AG09309 (cell line): ENCODE data around the gene LRRC70.

ENCODE experiments used
- DNase-seq: peaks from one replicate; pipeline ENCODE4 v3.0.0-alpha.2; 2010; ENCODE audit warnings: low read depth
- H3K4me3 ChIP-seq: 2 replicates; pipeline ENCODE4 v1.5.1; 2011; ENCODE audit warnings: mild to moderate bottlenecking, low read depth, low read length, moderate library complexity; ENCODE audit not compliant: control insufficient read depth
- TF ChIP-seq, protein P1 (sequence below): IDR thresholded peaks from 2 replicates; pipeline ENCODE4 v1.5.1; 2011; ENCODE audit warnings: mild to moderate bottlenecking, low read depth, low read length, inconsistent platforms; ENCODE audit not compliant: insufficient read depth, control insufficient read depth; ENCODE audit errors: missing control alignments

Gene LRRC70

DNA sequence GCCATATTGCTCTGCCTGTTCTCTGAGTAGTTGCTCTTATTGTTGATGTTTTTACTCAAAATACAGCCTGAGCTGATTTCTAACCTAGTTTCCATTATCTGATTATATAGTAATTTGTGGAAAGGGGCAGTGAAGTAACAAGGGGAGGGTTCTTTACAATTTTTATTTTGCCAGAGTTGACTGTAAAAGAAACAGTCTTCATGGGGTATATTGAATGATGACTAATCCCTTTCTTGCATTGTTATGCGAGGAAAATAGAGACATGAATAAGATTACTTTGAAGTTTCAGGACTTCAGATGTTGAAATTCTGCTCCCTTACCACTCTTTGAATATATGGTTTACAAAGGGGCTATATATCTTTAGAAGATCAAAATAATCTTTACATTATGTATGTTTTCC lies 9.1 kb upstream of the LRRC70 start:
- H3K4me3 ChIP-seq, result no peak overlapping the region
- TF ChIP-seq, protein P1, sequence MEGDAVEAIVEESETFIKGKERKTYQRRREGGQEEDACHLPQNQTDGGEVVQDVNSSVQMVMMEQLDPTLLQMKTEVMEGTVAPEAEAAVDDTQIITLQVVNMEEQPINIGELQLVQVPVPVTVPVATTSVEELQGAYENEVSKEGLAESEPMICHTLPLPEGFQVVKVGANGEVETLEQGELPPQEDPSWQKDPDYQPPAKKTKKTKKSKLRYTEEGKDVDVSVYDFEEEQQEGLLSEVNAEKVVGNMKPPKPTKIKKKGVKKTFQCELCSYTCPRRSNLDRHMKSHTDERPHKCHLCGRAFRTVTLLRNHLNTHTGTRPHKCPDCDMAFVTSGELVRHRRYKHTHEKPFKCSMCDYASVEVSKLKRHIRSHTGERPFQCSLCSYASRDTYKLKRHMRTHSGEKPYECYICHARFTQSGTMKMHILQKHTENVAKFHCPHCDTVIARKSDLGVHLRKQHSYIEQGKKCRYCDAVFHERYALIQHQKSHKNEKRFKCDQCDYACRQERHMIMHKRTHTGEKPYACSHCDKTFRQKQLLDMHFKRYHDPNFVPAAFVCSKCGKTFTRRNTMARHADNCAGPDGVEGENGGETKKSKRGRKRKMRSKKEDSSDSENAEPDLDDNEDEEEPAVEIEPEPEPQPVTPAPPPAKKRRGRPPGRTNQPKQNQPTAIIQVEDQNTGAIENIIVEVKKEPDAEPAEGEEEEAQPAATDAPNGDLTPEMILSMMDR, result no peak
- DNase-seq, result no peak

DNA sequence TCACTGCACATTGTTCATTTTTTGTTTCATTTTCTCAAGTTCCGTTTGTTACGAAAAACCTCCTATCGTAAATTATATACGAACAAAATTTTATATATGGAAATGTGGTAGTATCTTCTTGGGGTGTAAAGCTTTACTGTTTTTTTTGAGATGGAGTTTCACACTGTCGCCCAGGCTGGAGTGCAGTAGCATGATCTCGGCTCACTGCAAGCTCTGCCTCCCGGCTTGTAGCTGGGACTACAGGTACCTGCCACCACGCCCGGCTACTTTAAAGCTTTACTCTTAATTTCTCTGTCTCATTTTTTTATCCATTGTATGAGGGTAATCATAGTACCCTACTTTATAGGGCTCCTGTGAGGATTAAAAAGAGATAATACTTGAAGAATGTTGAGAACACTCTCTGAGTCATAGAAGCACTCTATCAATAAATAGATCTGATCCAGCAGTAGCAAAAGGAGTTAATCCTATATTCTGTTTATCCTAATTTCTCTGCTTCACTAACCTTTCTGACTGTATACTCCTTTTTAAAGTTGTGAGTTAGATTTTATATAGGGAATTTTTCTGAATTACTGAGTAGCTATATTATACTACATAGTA lies 5.6 kb upstream of the LRRC70 start:
- TF ChIP-seq, protein P1, result no peak
- DNase-seq, result no peak
- H3K4me3 ChIP-seq, result no peak overlapping the region

DNA sequence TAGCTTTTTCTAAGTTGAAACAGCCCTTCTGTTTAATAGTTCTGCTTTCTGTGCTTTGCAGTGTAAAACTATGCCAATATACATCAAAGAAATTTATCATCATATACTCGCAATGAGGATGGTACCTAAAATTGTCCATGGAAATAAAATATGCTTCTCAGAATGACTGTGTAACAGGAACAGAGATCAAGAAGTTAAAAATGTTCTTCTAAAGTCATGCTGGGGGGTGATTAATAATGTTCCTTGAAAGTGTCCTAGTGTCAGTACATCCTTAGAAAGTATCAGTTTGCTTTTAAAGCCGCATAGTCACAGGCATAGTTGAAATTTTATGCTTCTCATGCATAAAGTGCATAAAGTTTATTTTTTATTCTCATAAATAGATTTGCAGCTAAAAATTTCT lies 4.0 kb upstream of the LRRC70 start:
- TF ChIP-seq, protein P1, result no peak
- H3K4me3 ChIP-seq, result no peak overlapping the region
- no peak for DNase-seq

DNA sequence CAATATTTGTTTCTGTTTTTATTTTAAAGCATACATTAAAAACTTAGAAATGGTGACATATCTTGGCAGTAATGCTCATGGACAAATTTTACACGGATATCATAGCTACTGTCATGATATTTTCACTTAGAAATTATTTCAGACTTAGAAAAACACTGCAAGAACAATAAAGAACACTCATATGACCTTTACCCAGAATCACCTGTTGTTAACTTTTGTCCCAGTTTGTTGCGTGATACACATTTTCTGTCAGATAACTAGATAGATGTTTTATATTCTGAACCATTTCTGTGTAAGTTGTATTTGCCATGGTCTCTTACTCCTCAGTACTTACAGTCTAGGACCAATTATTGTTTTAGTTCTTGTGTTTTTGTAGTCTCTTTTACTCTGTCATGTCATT lies 3.6 kb upstream of the LRRC70 start:
- H3K4me3 ChIP-seq, result no peak overlapping the region
- DNase-seq, result no peak
- TF ChIP-seq, protein P1, result no peak

DNA sequence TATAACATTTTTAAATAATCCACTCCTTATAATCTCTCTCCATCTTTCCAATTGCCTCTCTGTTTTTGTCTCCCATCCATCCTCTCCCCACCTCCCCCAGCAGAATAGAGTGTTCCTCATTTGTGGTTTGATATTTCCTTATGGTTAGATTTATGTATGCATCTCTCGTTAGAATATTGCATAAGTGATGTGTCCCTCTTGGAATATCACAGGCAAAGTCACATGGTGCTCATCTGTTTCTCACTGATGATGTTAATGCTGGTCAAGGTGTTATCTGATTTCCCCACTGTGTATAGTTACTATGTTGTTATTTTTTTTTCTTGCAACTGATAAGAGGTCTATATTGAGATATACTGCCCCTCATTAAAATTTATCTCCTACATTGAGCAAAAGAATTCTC lies 3.1 kb upstream of the LRRC70 start:
- no peak overlapping the region for H3K4me3 ChIP-seq
- no peak for DNase-seq
- TF ChIP-seq, protein P1, result no peak

DNA sequence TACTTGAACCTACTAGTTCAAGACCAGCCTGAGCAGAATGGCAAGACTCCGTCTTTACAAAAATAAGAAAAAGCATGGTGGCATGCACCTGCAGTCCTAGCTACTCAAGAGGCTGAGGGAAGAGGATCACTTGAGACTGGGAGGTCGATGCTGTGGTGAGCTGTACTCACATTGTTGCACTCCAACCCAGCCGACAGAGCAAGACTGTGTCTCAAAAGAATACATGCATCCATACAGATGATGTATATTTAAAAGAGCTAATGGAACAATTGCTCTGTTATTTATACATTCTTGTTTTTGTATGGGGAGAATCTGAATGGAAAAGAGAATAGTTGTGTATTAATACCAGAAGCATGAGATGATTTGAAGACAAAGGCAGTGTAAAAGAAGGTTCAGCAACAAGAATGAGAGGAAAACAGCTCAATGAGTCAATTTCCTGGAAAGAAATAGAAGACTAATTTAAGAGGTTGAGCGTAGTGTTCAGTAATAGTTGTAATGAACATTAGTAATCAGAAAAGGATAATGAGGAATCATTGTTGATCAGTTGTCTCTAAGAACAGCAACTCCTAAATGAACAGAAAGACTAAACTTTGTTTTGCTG lies 1.9 kb upstream of the LRRC70 start:
- TF ChIP-seq, protein P1, result no peak
- no peak overlapping the region for H3K4me3 ChIP-seq
- DNase-seq, result no peak
